CD4-positive, alpha-beta T cell treated with Interleukin-15 for 4 hours (primary cell): ENCODE measurements around the gene PPFIA1.

Source experiments
- DNase-seq: peaks from one replicate; pipeline ENCODE4 v3.0.0-alpha.2; 2020; ENCODE audit warnings: low spot score

PPFIA1 gene

DNA sequence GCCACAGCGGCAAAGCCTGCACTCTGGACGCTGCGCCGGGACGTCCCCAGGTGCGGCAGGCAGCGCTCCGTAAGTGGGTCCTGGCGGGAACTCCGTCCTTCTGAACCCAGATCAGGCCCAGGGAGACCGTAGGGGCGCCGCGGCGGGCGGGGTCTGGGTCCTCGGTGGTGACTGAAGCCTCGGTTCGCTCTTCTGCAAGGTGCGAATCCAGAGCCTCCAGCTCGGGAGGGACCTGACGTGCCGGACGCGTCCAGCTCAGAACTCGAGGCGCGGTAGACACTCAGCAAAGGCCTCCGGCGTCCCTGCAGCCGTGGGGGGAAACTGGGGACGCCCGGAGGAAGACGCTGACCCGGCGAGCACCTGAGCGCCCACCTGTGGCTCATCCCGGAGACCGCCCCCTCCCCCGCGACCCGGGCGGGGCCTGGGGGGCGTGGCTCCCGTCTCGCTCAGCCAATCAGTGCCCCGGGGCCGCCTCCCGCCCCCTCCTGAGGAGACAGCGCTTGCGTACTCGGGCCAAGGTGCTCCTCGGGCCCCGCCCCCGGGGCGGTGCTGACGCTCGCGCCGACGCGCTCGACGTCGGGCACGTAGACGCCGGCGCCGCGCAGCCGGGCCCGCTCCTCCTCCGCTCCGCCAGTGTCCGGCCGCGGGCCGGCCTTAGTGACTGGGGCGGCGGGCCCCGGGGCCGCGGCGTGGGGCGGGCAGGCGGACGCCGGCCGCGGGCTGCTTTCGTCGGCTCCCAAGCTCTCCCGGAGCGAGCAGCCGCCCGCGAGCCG lies at the start of gene PPFIA1:
PPFIA1 (plus strand) TSS at position 587 of the 773 bp plus-strand sequence. CDS start 1,483 bp downstream, outside the sequence.
- DNase-seq: peak; percentile 95

- no peak for DNase-seq
These were observed 49.6 kb upstream of the PPFIA1 start for GRCh38 chr11:70220920-70221319.

- no peak for DNase-seq
These were observed 44.8 kb upstream of the PPFIA1 start for GRCh38 chr11:70225681-70226177.

GRCh38 chr11:70226183-70226582 lies 44.3 kb upstream of the PPFIA1 start:
- DNase-seq: no peak

GRCh38 chr11:70226967-70227366 lies 43.5 kb upstream of the PPFIA1 start:
- no peak for DNase-seq

- no peak for DNase-seq
These were observed 40.8 kb upstream of the PPFIA1 start for GRCh38 chr11:70229737-70230136.

GRCh38 chr11:70230151-70230839 lies 40.2 kb upstream of the PPFIA1 start:
- no peak for DNase-seq

GRCh38 chr11:70230840-70231710 lies 39.4 kb upstream of the PPFIA1 start:
- no peak for DNase-seq

DNA sequence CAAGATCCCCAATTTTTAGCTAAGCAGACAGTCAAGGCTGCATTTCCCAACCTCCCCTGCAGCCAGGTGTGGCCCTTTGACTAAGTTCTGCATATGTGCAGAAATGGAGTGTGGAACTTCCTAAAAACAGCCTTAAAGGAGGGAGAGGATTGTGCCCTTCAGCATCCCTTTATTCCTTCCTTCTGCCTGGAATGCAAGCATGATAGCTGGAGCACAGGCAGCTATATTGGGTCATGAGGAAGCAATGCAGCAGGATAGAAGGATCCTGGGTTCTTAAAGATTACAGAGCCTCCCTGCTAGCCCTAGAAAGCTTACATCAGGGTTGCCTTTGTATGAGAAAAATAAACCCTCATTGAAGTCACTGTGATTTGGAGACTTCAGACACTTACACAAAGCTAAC lies 37.5 kb upstream of the PPFIA1 start:
- no peak for DNase-seq

DNA sequence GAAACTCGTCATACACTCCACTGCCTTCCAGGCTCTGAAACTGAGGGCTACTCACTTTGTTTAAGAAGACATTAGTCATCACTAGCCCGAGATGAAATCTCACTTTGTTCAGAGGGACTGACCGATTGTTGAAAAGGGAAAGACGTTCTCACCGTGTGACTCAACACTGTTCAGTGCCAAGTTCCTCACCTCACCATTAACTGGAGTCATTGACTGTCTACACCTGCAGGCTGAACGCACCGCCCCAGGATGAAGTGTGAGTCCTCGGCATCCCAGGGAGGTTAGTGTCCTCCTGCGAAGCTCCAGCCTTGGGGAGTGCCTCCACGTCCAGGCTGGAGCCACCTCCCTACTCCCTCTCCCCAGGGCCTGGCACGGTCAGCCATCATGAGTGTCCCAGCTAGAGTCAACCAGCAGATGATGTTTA lies 37.0 kb upstream of the PPFIA1 start:
- no peak for DNase-seq

GRCh38 chr11:70233962-70234361 lies 36.5 kb upstream of the PPFIA1 start:
- DNase-seq: no peak

- DNase-seq: no peak
These were observed 30.2 kb upstream of the PPFIA1 start for GRCh38 chr11:70240337-70240736.

- no peak for DNase-seq
These were observed 28.8 kb upstream of the PPFIA1 start for GRCh38 chr11:70241709-70242108.

DNA sequence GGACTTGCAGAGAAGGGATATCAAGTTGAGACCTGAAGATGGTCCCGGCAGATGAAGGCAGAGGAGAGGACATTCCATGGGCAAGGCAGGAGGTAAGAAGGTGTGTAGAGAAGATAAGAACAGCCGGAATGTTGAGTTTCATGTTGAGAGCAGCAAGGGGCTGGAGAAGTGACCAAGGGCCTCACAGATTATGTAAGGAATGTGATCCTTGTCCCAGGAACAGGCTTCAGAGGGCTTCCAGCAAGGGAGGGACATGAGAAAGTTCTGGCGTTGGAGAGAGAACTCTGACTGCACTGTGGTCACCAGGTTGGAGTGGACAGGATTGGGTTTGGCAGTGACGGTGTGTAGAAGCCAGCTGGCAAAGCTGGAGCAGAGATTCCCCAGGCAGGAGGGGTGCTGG lies 27.6 kb upstream of the PPFIA1 start:
- no peak for DNase-seq

DNA sequence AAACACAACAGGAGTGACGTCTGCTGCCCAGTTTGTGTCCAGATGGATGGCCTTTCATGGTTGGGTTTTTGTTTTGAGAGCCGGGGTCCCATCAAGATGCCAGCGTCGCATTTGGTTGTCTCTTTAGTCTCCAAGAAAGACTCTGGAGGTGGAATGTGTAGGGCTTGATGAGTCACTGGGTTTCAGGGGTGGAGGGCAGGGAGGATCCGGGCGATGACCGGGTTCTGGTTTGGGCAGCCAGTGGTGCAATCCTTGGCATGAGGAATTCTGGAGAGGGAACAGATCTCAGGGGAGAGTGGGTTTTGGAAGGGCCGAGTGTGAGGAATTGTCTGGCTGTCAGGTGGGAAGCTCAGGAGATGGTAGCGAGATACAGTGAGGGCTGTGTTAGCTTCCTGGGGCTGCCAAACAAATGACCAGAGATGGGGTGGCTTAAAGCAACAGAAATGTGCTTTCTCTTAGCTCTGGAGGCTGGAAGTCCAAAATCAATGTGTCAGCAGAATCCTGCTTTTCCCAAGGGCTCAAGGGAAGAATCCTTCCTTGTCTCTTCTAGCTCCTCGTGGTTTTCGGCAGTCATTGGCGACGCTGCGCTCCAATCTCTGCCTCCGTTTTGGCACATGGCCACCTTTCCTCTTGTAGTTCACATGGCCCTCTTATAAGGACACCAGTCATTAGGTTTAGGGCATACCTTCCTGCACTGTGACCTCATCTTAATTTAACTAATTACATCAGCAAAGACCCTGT lies 26.4 kb upstream of the PPFIA1 start:
- DNase-seq: no peak

DNA sequence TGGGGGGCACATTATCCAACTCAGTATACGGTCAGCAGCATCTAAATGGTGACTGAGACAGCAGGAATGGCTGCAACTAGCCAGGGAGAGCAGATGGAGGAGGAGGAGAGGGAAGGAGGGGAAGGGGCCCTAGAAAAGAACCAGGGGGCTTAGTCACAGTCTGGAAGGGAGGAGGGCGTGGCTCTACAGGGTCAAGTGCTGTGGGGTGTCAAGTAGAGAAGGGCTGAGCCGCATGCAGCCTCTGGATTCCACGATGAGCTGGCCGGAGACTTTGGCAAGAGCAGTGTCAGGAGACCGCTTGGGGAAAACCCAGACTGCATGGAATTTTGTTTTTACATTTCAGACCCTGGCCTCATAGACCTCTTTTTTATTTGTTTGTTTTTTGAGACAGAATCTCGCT lies 25.8 kb upstream of the PPFIA1 start:
- no peak for DNase-seq

DNA sequence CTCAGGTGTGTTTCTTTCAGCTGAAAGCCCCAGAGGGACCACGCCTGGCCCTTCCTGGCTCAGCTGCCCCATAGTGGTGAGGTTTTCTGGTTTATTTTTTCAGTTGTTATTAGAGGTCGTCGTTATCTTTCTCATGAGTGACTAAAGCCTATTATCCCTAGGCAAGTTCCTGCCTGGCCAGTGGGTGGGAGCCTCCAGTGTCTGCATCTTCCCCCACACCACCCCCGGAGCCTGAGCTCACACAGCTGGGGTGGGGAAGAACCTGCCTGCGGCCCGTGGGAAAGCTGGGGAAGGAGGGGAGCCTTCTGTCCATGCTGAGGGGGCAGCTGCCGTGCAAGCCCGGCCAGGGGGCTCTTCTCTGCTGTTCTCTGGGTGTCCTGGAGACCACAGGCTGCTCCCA lies 24.3 kb upstream of the PPFIA1 start:
- no peak for DNase-seq

- DNase-seq: no peak
These were observed 23.3 kb upstream of the PPFIA1 start for GRCh38 chr11:70247042-70247709.

- no peak for DNase-seq
These were observed 22.8 kb upstream of the PPFIA1 start for GRCh38 chr11:70247710-70248072.

GRCh38 chr11:70250876-70251658 lies 19.4 kb upstream of the PPFIA1 start:
- no peak for DNase-seq
